Globus pallidus (tissue), 1 donor: ENCODE measurements around the gene DUSP19.
"Not testable (repeated sequence)": the region's sequence is repeated elsewhere in the genome, so short reads cannot be mapped to it uniquely, and the experiment has no call there.

Experiments
- DNase-seq: peaks from one replicate; pipeline ENCODE4 v3.0.0-alpha.2; 2015; ENCODE audit warnings: low spot score

Gene DUSP19

DNA sequence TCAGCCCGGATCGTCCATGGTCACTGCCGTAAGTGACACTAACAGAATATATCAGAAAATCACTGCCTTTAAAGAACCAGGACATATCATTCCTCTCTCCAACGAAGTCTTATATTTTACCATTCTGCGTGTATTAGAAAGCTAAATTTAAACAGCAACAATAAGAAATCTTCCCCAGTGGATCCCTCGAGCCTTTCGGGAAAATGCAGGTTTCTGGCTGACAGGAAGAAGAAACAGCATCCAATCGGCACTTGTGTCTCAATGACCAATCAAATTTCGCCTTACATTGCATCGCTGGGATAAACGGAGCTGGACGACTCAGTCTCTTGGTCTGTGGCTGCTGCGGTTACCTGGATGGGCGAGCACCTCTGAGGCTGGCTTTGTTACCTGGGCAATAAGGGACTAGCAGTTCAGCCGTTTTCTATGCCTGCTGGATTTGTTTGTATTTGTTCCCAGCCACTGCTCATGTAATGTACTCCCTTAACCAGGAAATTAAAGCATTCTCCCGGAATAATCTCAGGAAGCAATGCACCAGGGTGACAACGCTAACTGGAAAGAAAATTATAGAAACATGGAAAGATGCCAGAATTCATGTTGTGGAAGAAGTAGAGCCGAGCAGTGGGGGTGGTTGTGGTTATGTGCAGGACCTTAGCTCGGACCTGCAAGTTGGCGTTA is at the start of gene DUSP19:
Gene DUSP19, plus strand, starts transcription at position 284 of the 675 bp plus-strand sequence. Its CDS starts 187 bp downstream, at position 471.
- DNase-seq, result peak; percentile 96

- no peak for DNase-seq
These were observed 49.3 kb upstream of the DUSP19 start for GRCh38 chr2:183029219-183029618.

DNA sequence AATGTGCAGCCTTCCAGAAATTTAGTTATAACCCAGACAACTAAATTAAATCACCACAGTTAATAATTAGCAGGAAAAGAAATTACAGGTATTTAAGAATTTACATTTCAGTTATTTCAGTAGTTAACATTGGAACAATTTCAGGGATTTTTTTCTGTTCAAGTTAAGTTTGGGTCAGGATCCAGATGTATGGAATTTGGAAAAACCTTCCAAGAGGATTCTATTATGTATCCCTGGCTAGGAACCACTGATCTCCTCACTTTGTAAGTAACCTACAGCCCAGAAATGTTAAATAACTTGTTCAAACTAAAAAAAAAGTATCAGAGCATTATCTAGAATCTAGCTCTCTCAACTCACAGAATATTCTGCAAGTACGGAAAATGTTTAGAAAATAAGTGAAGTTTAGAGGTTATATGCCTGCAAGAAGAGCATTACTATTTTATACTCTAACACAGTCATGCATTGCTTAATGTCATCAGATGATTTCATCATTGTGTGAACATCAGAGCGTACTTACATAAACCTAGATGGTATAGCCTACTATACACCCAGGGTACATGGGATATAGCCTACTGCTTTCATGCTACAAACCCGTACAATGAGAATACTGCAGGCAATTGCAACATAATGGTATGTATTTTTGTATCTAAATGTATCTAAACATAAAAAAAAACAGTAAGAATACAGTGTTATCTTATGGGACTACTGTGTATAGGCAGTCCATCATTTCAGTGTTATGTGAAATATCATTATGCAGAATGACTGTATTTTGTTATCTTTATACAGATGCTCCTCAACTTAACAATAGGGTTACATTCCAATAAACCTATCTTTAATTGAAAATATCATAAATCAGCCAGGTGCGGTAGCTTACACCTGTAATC is 46.4 kb upstream of the DUSP19 start:
- DNase-seq, result no peak

DNA sequence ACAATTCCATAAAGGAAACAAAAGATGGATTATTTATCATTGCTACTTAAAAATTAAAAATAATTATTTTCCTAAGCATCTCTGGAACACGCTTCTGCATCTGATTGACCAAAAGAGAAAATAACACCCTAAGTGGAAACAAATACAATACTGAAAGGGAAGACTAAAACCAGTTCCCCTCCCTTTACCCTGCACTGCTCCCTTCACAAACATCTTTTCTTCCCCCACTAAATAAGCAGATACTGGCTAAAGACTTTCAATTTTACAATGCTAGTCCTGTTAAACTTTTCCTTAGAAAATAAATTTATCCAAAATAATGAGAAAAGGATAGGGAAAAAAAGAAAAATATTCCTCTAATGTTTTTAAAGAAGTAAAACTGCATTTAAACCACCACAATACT is 44.6 kb upstream of the DUSP19 start:
- no peak for DNase-seq

- DNase-seq, result no peak
These were observed 43.7 kb upstream of the DUSP19 start for GRCh38 chr2:183034806-183035205.

DNA sequence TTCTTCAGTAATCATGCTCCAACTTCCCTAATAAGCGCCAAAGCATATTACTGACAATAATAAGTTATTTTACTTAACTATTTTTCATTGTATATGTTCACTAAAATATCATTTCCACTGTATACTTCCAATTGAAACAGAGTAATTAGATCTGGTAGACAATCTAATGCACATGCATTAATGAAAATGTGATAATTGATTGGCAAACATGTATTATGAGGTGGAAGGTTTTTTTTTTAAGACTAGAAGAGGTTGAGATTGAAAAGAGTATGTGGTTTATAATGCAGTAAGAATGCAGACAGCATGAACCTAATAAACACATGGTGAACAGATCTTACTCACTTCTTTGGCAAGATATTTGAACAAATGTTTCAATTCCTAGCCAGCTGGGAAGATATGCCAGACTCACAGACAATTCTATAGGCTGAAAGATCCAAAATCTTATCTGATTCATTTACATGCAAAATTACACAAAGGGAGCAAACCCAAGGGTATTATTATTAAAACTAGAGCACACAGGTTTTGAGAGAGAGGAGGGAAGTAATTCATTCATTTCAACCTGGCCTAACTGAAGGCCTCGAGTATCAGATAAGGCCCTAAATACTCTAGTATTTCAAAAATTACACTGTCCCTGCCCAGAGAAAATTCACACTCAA is 43.1 kb upstream of the DUSP19 start:
- DNase-seq, result no peak

DNA sequence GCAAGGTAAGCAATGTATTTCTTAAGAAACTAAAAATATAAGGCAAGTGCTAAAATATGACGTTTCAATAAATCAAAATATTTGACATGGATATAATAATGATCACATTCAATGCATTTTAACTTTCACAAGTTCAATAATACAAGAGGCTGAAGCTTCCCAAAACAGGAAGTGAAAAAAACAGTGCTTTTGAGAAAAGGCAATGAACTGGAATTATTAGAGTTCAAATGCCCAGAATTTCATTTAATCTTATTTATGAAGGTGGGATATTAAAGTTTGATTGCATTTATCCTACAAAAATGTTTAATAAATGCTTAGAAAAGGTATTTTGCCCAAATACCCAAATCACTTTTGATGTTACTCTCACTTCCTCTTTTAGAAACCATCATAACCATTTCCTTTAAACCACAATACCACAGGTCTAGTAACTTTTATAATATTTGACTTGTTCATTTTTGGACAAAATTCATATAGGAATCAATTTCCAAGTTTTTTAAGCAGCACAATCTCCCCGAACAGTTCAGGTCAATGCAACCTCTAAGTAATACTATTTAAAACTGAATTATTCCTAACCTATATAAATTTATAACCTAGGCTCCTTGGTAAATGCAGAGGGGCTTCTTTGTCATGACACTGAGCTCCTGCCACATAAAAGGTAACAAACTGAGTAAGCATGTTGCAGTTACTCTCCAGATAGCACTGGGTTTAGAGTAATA is 42.4 kb upstream of the DUSP19 start:
- DNase-seq, result no peak

- DNase-seq, result no peak
These were observed 41.4 kb upstream of the DUSP19 start for GRCh38 chr2:183037074-183037552.

- DNase-seq, result peak; percentile 31
These were observed 40.8 kb upstream of the DUSP19 start for GRCh38 chr2:183037553-183038340.

DNA sequence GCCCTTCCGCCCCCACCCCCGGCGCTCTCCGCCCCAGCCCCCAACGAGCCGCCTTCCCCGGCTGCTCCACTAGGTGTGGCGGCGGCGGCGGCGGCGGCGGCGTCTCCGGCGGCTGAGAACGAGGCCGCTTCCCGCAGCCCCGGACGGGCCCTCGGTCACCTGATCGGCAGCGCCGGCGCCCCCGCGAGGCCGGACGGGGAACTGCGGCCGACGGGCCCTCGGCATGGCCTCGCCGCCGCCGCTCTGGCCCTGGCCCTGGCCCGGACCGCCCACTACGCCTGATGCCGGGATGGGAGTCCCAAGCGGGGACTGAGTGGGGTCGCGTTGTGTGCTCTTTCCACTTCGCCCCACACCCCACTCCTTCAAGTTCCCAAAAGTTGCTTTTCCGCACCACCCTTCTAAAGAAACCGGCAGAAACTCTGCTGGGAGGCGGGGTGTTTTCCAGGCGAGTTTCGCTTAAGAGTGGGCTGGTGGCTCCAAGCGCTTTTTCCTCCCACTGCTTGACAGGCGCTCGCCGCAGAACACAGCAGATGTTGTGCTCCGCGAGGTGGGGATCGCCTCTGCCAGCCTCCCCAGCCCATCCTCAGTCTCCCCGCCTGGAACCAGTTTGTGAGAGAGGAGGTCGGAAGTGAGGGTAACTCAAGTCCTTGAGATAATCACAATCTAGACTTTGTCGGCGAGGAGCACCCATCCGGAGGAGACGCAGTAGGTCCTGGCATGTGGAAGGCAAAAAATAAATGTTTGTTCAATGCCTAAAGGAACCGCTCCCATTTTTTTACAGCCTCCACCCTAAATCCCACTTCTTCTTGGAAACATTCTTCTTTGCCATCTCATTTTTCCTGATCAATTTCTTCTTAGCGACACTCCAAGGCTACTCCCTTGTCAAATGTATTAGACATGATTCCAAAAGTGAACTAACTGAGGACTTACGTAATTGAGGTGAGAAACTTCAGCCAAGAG is 39.9 kb upstream of the DUSP19 start, which contains the start of gene NCKAP1:
Gene NCKAP1, minus strand, starts transcription at position 117 of the 960 bp plus-strand sequence. CDS start 358 bp downstream, outside the sequence.
- peak; percentile 75 for DNase-seq

- DNase-seq, result no peak
These were observed 37.9 kb upstream of the DUSP19 start for GRCh38 chr2:183040604-183041003.

DNA sequence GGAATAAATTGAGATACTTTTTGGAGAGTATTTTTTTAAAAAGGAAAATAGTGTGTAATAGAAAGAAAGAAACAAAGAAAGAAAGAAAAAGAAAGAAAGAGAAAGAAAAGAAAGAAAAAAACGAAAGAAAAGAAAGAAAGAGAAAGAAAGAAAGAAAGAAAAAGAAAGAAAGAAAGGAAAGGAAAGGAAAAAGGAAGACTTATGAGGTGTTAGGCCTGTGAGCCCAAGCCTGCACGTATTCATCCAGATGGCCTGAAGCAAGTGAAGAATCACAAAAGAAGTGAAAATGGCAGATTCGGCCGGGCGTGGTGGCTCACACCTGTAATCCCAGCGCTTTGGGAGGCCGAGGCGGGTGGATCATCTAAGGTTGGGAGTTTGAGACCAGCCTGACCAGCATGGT is 35.0 kb upstream of the DUSP19 start:
- DNase-seq, result not testable (repeated sequence)

DNA sequence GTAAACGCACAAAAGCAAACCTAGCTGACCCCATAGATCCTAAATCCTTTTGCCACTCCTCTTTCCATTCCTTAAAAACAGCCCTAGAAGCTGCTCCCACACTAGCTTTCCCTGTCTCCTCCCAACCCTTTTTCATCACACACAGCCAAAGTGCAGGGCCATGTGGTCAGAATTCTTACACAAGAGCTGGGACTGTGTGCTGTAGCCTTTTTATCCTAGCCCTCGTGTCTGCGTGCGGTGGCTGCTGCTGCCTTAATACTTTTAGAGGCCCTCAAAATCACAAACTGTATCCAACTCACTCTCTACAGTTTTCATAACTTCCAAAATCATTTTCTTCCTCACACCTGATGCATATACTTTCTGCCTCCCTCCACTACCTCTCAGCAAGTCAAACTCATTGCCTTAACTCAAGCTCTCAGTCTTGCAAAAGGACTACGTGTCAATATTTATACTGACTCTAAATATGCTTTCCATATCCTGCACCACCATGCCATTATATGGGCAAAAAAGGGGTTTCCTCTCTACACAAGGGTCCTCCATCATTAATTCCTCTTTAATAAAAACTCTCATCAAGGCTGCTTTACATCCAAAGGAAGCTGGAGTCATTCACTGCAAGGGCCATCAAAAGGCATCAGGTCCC is 30.9 kb upstream of the DUSP19 start:
- not testable (repeated sequence) for DNase-seq

DNA sequence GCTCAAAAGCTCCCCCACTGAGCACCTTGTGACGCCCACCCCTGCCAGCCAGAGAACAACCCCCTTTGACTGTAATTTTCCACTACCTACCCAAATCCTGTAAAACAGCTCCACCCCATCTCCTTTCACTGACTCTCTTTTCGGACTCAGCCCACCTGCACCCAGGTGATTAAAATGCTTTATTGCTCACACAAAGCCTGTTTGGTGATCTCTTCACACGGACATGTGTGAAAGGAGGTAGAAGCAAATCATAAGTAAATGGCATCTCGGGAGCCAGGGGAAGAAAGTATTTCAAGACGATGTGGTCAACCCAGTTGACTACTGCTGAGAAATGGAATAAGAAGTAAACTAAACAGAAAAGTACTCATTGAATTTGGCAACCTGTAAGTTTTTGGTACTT is 29.1 kb upstream of the DUSP19 start:
- no peak for DNase-seq

DNA sequence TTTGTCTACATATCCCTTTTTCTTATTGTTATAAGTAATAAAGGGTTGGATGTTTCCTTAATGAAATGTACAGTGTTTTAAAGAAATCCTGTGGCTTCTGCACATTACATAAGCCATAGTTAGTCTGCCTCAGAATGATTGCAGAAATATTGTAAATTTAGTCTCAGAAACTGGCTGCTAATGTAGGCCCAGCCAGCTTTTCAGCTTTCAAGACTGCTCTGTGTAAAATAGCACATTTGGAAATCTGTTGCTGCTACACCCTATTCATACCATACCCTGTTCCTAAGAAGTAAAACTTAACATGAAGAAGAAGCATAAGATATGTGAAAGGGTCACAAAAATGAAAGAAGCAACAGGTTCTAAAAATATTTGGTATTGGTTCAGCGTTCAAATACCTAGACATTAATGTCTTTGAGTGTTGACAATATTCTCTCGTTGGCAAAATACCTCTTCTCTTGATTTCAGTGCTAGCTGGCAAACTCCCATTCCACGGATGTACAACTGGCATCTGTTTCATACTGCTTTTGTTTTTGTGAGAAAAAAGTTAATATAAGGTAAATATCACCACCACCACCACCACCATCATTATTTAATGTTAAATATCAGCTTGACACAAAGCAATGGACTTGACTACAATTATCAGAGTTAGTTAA is 21.1 kb upstream of the DUSP19 start:
- DNase-seq, result no peak

GRCh38 chr2:183059561-183059960 is 19.0 kb upstream of the DUSP19 start:
- no peak for DNase-seq

DNA sequence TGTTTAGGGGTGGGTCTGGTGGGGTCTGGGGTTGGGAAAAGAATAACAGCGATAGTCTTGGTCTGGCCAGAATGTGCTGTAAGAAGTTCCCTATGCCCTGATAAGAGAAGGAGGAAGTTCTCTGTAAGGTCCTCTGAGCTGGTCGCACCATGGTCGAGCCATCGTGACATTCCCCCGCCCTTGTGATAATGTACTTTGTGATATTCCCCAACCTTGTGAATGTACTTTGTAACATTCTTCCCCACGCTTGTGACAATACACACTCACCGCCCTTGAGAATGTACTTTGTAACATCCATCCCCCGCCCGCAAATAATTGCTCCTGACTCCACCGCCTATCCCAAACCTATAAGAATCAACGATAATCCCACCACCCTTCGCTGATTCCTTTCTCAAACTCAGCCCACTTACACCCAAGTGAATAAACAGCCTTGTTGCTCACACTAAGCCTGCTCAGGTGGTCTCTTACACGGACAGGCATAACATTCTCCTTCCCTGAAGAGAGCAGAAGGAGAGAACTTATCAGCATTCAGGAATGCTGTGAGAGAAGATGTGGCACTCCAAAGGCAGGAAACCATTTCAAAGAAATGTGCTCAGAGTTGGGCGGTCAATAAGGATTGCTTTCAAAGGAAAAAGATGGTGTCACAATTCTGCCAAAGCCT is 17.8 kb upstream of the DUSP19 start:
- DNase-seq, result no peak

- no peak for DNase-seq
These were observed 15.5 kb upstream of the DUSP19 start for GRCh38 chr2:183063083-183063482.
